Neural progenitor cell (in vitro differentiated cells): ENCODE measurements around the gene NUDT4B.
"Not testable (repeated sequence)": the region's sequence is repeated elsewhere in the genome, so short reads cannot be mapped to it uniquely, and the experiment has no call there.

Source experiments
- EZH2 ChIP-seq: fragments of 200-600 bp; sonication (generic); IDR thresholded peaks from 2 replicates; pipeline ENCODE4 v1.6.1; 2017; ENCODE audit warnings: antibody characterized with exemption, mild to moderate bottlenecking, moderate library complexity
- EZH2phosphoT487 ChIP-seq: fragments of 200-600 bp; sonication (generic); IDR thresholded peaks from 2 replicates; pipeline ENCODE4 v1.6.1; 2017; ENCODE audit warnings: antibody characterized with exemption
- TF ChIP-seq, protein P1 (sequence below): fragments of 200-600 bp; sonication (generic); IDR thresholded peaks from 2 replicates; pipeline ENCODE4 v1.5.1; 2017; ENCODE audit warnings: antibody characterized with exemption, mild to moderate bottlenecking

DNA sequence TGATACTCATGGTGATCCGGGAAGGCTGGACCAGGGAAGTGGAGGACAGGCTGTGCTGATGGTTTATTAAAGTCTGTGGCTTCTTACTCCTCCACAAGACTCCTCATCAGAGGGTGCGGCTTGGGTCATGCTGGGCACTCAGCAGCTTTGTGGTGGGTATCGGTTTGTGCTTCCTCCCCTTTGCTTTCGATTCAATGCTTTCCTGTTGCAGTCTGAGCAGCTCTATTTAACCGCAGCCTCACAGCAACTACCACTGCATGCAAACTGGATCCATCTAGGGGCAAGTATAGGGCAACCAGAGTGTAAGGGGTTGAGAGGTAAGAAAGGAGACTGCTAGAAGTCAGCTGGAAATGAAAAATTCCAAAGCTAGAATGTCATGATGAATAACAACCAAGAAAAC lies 9.8 kb downstream of the NUDT4B start:
- TF ChIP-seq, protein P1, sequence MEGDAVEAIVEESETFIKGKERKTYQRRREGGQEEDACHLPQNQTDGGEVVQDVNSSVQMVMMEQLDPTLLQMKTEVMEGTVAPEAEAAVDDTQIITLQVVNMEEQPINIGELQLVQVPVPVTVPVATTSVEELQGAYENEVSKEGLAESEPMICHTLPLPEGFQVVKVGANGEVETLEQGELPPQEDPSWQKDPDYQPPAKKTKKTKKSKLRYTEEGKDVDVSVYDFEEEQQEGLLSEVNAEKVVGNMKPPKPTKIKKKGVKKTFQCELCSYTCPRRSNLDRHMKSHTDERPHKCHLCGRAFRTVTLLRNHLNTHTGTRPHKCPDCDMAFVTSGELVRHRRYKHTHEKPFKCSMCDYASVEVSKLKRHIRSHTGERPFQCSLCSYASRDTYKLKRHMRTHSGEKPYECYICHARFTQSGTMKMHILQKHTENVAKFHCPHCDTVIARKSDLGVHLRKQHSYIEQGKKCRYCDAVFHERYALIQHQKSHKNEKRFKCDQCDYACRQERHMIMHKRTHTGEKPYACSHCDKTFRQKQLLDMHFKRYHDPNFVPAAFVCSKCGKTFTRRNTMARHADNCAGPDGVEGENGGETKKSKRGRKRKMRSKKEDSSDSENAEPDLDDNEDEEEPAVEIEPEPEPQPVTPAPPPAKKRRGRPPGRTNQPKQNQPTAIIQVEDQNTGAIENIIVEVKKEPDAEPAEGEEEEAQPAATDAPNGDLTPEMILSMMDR: not testable (repeated sequence)
- not testable (repeated sequence) for TF ChIP-seq EZH2, EZH2phosphoT487
